ENCODE results near the gene SLC5A3. TPM values are rescaled to one million over a fixed set of nuclear protein-coding genes. Genes with fewer than 3 reads are reported as not detected.

SLC5A3 gene
- total and polyA plus RNA-seq, 4 donors, result 3.0 to 82.3 (median 14.2) TPM

GRCh38 chr21:34035619-34036354, 37.6 kb upstream of the SLC5A3 start:
- intact Hi-C loops (cut with DNase I), result no loop called here
- Histone ChIP-seq H3K36me3 (ENCODE audit: control insufficient read depth in 1 of 2, insufficient read depth in 2 of 2, low read length in 1 of 2) (no peaks in the 10 kb centered on the region), H3K27ac (ENCODE audit: low read depth in 1 of 2, low read length in 2 of 2) (no peak overlapping the region), H3K4me1 (ENCODE audit: control insufficient read depth in 1 of 2, insufficient read depth in 2 of 2, low read length in 2 of 2) (no peaks in the 10 kb centered on the region), H3K27me3 (ENCODE audit: control insufficient read depth in 1 of 2, insufficient read depth in 2 of 2, low read length in 1 of 2) (no peaks in the 10 kb centered on the region), H3K4me3 (ENCODE audit: low read length in 2 of 2) (no peak overlapping the region), H3K9me3 (ENCODE audit: control insufficient read depth, low read length) (no peaks in the 10 kb centered on the region)
- ATAC-seq (ENCODE audit: low FRiP score) (no peak), DNase-seq (no peak)
- WGBS, 2 donors, result 93% methylated on average over 8 of the region's 8 CpGs

GRCh38 chr21:34037009-34037795, 36.2 kb upstream of the SLC5A3 start:
- no peaks in the 10 kb centered on the region for H3K36me3 ChIP-seq (ENCODE audit: control insufficient read depth in 1 of 2, insufficient read depth in 2 of 2, low read length in 1 of 2)
- no peak for DNase-seq
- H3K27ac ChIP-seq (ENCODE audit: low read depth in 1 of 2, low read length in 2 of 2), result no peak overlapping the region
- intact Hi-C loops (cut with DNase I), result no loop called here
- no peak overlapping the region for H3K4me3 ChIP-seq (ENCODE audit: low read length in 2 of 2)
- no peak for ATAC-seq (ENCODE audit: low FRiP score)
- H3K9me3 ChIP-seq (ENCODE audit: control insufficient read depth, low read length), result no peaks in the 10 kb centered on the region
- no peaks in the 10 kb centered on the region for H3K27me3 ChIP-seq (ENCODE audit: control insufficient read depth in 1 of 2, insufficient read depth in 2 of 2, low read length in 1 of 2)
- no peaks in the 10 kb centered on the region for H3K4me1 ChIP-seq (ENCODE audit: control insufficient read depth in 1 of 2, insufficient read depth in 2 of 2, low read length in 2 of 2)
- 91 to 95% methylated on average over 11 of the region's 11 CpGs for WGBS, 2 donors

DNA sequence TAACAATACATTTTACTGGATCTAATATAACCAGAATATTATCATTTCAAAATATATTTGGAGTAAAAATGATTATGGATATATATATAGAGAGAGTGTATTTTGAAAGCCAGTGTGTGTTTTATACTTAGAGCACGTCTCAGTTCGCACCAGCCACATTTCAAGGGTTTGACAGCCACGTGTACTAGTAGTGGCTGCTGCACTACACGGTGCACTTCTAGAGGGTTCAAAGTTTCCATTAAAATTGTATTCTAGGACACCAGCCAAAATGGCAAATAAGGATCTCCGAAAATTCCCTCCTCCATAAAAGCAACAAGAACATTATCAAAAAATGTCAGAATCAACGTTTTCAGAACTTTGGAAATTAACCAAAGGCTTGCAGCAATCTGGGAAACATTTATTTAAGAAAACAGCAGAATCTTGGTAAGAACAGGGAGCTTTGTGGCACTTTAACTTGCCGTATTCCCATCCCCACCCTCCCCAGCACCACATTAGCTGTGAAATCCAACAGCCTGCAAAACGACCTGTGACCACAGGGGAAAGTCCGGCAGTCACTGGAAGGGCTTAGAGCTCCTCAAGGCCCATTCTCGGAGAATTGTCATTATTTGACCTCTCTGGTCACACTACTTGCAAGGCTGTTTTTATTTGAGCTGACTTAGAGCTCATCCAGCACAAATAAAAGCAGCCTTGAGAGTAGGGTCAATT, 33.5 kb upstream of the SLC5A3 start:
- Histone ChIP-seq H3K27ac (ENCODE audit: low read depth in 1 of 2, low read length in 2 of 2) (no peak overlapping the region), H3K4me3 (ENCODE audit: low read length in 2 of 2) (no peak overlapping the region)
- 5 to 6% methylated on average over 10 of the region's 10 CpGs for WGBS, 2 donors

DNA sequence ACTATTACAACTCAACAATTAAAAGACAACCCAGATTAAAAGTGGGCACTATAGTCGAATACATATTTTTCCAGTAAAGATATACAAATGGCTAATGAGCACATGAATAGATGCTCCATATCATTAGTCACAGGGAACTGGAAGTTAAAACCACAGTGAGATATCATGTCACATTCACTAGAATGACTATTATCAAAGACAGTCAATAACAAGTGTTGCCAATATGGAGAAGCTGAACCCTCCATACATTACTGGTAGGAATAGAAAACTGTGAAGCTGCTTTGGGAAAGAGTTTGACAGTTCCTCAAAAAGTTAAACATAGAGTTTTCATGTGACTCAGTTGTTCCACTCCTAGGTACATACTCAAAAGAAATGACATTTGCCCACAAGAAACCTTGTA, 30.6 kb upstream of the SLC5A3 start:
- no peak overlapping the region for H3K4me3 ChIP-seq (ENCODE audit: low read length in 2 of 2)
- no peaks in the 10 kb centered on the region for H3K27me3 ChIP-seq (ENCODE audit: control insufficient read depth in 1 of 2, insufficient read depth in 2 of 2, low read length in 1 of 2)
- H3K4me1 ChIP-seq (ENCODE audit: control insufficient read depth in 1 of 2, insufficient read depth in 2 of 2, low read length in 2 of 2), result no peaks in the 10 kb centered on the region
- intact Hi-C loops (cut with DNase I), result no loop called here
- no peaks in the 10 kb centered on the region for H3K9me3 ChIP-seq (ENCODE audit: control insufficient read depth, low read length)
- 90 to 95% methylated on average over 1 of the region's 1 CpG for WGBS, 2 donors
- DNase-seq, result no peak
- no peak overlapping the region for H3K27ac ChIP-seq (ENCODE audit: low read depth in 1 of 2, low read length in 2 of 2)
- H3K36me3 ChIP-seq (ENCODE audit: control insufficient read depth in 1 of 2, insufficient read depth in 2 of 2, low read length in 1 of 2), result no peaks in the 10 kb centered on the region
- ATAC-seq (ENCODE audit: low FRiP score), result no peak

More for the DNA sequence above, 33.5 kb upstream of the SLC5A3 start:
- Histone ChIP-seq H3K27me3 (ENCODE audit: control insufficient read depth in 1 of 2, insufficient read depth in 2 of 2, low read length in 1 of 2) (no peaks in the 10 kb centered on the region), H3K36me3 (ENCODE audit: control insufficient read depth in 1 of 2, insufficient read depth in 2 of 2, low read length in 1 of 2) (no peaks in the 10 kb centered on the region), H3K4me1 (ENCODE audit: control insufficient read depth in 1 of 2, insufficient read depth in 2 of 2, low read length in 2 of 2) (no peaks in the 10 kb centered on the region), H3K9me3 (ENCODE audit: control insufficient read depth, low read length) (no peaks in the 10 kb centered on the region)
- DNase-seq (peak in 1 of 2 donors; percentile 55), ATAC-seq (ENCODE audit: low FRiP score) (no peak)
- intact Hi-C loops (cut with DNase I), result no loop called here

- no peaks in the 10 kb centered on the region for H3K4me1 ChIP-seq (ENCODE audit: control insufficient read depth in 1 of 2, insufficient read depth in 2 of 2, low read length in 2 of 2)
- no peaks in the 10 kb centered on the region for H3K27me3 ChIP-seq (ENCODE audit: control insufficient read depth in 1 of 2, insufficient read depth in 2 of 2, low read length in 1 of 2)
- ATAC-seq (ENCODE audit: low FRiP score), result no peak
- H3K9me3 ChIP-seq (ENCODE audit: control insufficient read depth, low read length), result no peaks in the 10 kb centered on the region
- WGBS, 2 donors, result 93 to 96% methylated on average over 4 of the region's 4 CpGs
- H3K4me3 ChIP-seq (ENCODE audit: low read length in 2 of 2), result no peak overlapping the region
- DNase-seq, result no peak
- intact Hi-C loops (cut with DNase I), result no loop called here
- no peaks in the 10 kb centered on the region for H3K36me3 ChIP-seq (ENCODE audit: control insufficient read depth in 1 of 2, insufficient read depth in 2 of 2, low read length in 1 of 2)
- no peak overlapping the region for H3K27ac ChIP-seq (ENCODE audit: low read depth in 1 of 2, low read length in 2 of 2)
These were observed 30.0 kb upstream of the SLC5A3 start for GRCh38 chr21:34043333-34043732.

- no peak overlapping the region for H3K4me3 ChIP-seq (ENCODE audit: low read length in 2 of 2)
- H3K9me3 ChIP-seq (ENCODE audit: control insufficient read depth, low read length), result no peaks in the 10 kb centered on the region
- H3K27ac ChIP-seq (ENCODE audit: low read depth in 1 of 2, low read length in 2 of 2), result no peak overlapping the region
- ATAC-seq (ENCODE audit: low FRiP score) (no peak), DNase-seq (no peak)
- no peaks in the 10 kb centered on the region for H3K4me1 ChIP-seq (ENCODE audit: control insufficient read depth in 1 of 2, insufficient read depth in 2 of 2, low read length in 2 of 2)
- H3K27me3 ChIP-seq (ENCODE audit: control insufficient read depth in 1 of 2, insufficient read depth in 2 of 2, low read length in 1 of 2), result no peaks in the 10 kb centered on the region
- no peaks in the 10 kb centered on the region for H3K36me3 ChIP-seq (ENCODE audit: control insufficient read depth in 1 of 2, insufficient read depth in 2 of 2, low read length in 1 of 2)
- intact Hi-C loops (cut with DNase I), result no loop called here
- WGBS, 2 donors, result 89 to 93% methylated on average over 6 of the region's 6 CpGs
These were observed 26.5 kb upstream of the SLC5A3 start for GRCh38 chr21:34046917-34047316.

DNA sequence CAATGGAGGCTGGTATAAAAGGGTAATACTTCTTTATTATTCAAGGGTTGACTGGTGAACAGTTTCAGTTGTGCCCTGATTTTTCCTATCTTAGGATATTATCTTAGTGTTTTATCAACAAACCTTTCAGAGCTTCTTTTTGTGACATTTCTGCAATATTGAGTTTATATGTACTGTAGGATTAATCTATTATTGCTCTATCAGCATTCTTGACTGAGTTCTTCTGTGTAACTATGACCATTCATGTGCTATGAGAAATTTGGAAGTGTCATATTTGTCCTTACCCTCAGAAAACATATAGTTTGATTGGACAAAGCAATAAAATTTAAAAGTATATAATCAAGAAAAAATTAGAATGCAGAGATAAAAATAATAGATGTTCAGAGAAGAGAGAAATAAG, 25.5 kb upstream of the SLC5A3 start:
- Histone ChIP-seq H3K27ac (ENCODE audit: low read depth in 1 of 2, low read length in 2 of 2) (no peak overlapping the region), H3K9me3 (ENCODE audit: control insufficient read depth, low read length) (no peaks in the 10 kb centered on the region), H3K36me3 (ENCODE audit: control insufficient read depth in 1 of 2, insufficient read depth in 2 of 2, low read length in 1 of 2) (no peaks in the 10 kb centered on the region), H3K4me3 (ENCODE audit: low read length in 2 of 2) (no peak overlapping the region), H3K27me3 (ENCODE audit: control insufficient read depth in 1 of 2, insufficient read depth in 2 of 2, low read length in 1 of 2) (no peaks in the 10 kb centered on the region), H3K4me1 (ENCODE audit: control insufficient read depth in 1 of 2, insufficient read depth in 2 of 2, low read length in 2 of 2) (no peaks in the 10 kb centered on the region)
- DNase-seq (no peak), ATAC-seq (ENCODE audit: low FRiP score) (no peak)
- intact Hi-C loops (cut with DNase I), result no loop called here

GRCh38 chr21:34052171-34052570, 21.2 kb upstream of the SLC5A3 start:
- Histone ChIP-seq H3K27ac (ENCODE audit: low read depth in 1 of 2, low read length in 2 of 2) (no peak overlapping the region), H3K4me1 (ENCODE audit: control insufficient read depth in 1 of 2, insufficient read depth in 2 of 2, low read length in 2 of 2) (no peaks in the 10 kb centered on the region), H3K36me3 (ENCODE audit: control insufficient read depth in 1 of 2, insufficient read depth in 2 of 2, low read length in 1 of 2) (no peaks in the 10 kb centered on the region), H3K4me3 (ENCODE audit: low read length in 2 of 2) (no peak overlapping the region), H3K9me3 (ENCODE audit: control insufficient read depth, low read length) (no peaks in the 10 kb centered on the region), H3K27me3 (ENCODE audit: control insufficient read depth in 1 of 2, insufficient read depth in 2 of 2, low read length in 1 of 2) (no peaks in the 10 kb centered on the region)
- DNase-seq, result no peak
- ATAC-seq (ENCODE audit: low FRiP score), result no peak
- 86 to 88% methylated on average over 5 of the region's 5 CpGs for WGBS, 2 donors
- intact Hi-C loops (cut with DNase I), result no loop called here
